AG10803 (cell line): ENCODE measurements around the gene ZNF592.

Experiments used
- DNase-seq: peaks from one replicate; pipeline ENCODE4 v3.0.0; 2010; ENCODE audit warnings: low read depth
- H3K4me3 ChIP-seq: 2 replicates; pipeline ENCODE4 v1.5.1; 2011; ENCODE audit warnings: mild to moderate bottlenecking, low read length, control low read depth
- TF ChIP-seq, protein P1 (sequence below): conservative IDR thresholded peaks from 2 replicates; pipeline ENCODE4 v1.5.1; 2011; ENCODE audit warnings: mild to moderate bottlenecking, low read length, control low read depth, inconsistent platforms

The ZNF592 gene

DNA sequence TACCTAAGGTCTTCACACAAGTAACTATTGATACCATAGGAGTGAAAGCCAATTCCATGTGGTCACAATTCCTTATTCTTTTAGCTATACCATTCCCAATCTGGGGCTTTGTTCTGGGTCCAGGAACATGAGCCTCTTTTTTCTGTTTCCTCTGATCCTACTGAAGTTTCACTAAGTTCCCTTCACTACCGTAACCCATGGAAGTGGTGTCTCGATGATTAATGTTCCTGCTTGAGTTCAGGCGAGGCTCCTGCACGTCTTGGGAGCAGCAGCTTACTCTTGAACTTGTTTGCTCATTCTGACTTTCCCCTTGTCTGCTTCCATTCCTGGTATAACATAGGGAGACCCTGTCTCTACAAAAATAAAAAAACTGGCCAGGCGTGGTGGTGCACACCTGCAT lies 23.6 kb downstream of the ZNF592 start:
- TF ChIP-seq, protein P1, sequence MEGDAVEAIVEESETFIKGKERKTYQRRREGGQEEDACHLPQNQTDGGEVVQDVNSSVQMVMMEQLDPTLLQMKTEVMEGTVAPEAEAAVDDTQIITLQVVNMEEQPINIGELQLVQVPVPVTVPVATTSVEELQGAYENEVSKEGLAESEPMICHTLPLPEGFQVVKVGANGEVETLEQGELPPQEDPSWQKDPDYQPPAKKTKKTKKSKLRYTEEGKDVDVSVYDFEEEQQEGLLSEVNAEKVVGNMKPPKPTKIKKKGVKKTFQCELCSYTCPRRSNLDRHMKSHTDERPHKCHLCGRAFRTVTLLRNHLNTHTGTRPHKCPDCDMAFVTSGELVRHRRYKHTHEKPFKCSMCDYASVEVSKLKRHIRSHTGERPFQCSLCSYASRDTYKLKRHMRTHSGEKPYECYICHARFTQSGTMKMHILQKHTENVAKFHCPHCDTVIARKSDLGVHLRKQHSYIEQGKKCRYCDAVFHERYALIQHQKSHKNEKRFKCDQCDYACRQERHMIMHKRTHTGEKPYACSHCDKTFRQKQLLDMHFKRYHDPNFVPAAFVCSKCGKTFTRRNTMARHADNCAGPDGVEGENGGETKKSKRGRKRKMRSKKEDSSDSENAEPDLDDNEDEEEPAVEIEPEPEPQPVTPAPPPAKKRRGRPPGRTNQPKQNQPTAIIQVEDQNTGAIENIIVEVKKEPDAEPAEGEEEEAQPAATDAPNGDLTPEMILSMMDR: no peak
- H3K4me3 ChIP-seq: no peak overlapping the region
- DNase-seq: no peak

DNA sequence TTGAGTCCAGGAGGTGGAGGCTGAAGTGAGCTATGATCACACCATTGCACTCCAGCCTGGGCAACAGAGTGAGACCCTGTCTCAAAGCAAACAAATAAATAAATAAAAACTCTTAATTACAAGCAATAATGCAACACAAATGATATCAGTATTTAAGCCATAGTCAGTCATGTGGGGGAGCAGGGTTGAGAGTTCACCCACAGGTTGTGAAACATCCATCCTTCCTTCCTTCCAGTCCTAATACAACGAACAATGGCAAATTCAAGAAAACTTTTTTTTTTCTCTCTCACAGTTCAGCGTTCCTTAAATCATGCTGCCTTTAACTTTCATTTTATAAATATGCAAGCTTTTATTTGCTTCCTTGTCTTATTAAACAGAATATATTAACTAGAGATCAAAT lies 24.1 kb downstream of the ZNF592 start:
- no peak for DNase-seq
- no peak overlapping the region for H3K4me3 ChIP-seq
- TF ChIP-seq, protein P1: no peak

GRCh38 chr15:84773716-84774115 lies 25.3 kb downstream of the ZNF592 start:
- no peak for DNase-seq
- TF ChIP-seq, protein P1: no peak
- no peak overlapping the region for H3K4me3 ChIP-seq

DNA sequence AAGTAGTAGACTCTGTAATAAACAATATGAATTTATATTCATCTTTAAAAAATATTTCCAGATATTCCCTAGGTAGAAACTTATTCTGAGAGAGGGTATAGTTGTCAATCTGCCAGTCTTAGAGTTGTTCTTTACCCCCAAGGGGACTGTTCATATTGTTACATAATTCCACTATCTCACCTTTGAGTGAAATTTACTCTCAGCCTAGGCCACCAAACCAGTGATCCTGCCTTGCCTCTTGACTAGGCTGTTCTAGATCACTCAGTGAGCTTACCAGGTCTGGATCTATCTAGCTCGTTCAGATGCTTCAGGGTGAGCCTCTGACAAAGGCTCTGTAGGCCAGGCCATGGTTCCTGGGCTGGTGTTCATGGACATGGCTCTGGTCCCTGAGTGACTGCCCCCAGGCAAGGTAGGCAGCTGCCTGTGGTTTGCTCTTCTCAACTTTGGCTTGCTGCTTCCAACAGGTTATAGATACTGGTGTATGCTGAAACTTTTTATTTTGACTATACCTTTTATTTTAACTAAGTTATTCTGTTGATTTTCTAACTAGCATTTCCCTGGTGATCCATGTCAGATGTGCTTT lies 27.6 kb downstream of the ZNF592 start:
- no peak overlapping the region for H3K4me3 ChIP-seq
- DNase-seq: no peak
- TF ChIP-seq, protein P1: no peak

DNA sequence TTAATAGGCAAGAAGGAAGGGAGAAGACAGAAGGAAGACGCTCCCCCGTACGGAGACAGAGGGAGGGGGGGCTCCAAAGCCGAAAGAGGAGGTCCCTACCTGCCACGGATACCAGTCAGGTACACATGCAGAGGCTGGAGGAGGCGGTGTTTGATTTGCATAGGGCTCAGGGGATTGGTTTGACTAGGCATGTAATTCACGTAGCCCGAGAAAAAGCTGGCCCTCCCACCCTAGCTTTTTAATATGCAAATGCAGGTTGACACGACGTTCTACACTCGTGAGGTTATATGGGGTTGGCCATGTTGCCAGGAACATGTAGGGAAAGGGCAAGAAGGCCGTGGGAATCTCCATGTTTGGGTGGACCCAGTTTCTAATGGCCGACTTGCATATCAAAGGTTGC lies 29.8 kb downstream of the ZNF592 start:
- H3K4me3 ChIP-seq: no peak overlapping the region
- TF ChIP-seq, protein P1: no peak
- no peak for DNase-seq

- TF ChIP-seq, protein P1: no peak
- DNase-seq: no peak
- no peak overlapping the region for H3K4me3 ChIP-seq
Observed at GRCh38 chr15:84780492-84780891, 32.1 kb downstream of the ZNF592 start.

GRCh38 chr15:84781495-84781894 lies 33.1 kb downstream of the ZNF592 start:
- TF ChIP-seq, protein P1: no peak
- H3K4me3 ChIP-seq: no peak overlapping the region
- peak; percentile 64 for DNase-seq
